IPS-18c (cell line): Measurements from ENCODE around the gene PRR20C.
"Not testable (repeated sequence)": the region's sequence is repeated elsewhere in the genome, so short reads cannot be mapped to it uniquely, and the experiment has no call there.

Experiments
- H3K4me3 ChIP-seq: 2 replicates; pipeline ENCODE4 v1.7.0; 2013; ENCODE audit warnings: low read depth, mild to moderate bottlenecking, low read length, moderate library complexity; ENCODE audit not compliant: insufficient read depth
- H3K9me3 ChIP-seq: one replicate; pipeline ENCODE4 v1.6.1; 2013; ENCODE audit warnings: mild to moderate bottlenecking, low read length, moderate library complexity; ENCODE audit not compliant: control insufficient read depth, insufficient read depth

PRR20C gene

GRCh38 chr13:57153761-57154160, at the start of gene PRR20C:
TSS of gene PRR20C (plus strand) at chr13:57154061. CDS start at chr13:57154448, 387 bp downstream.
- H3K4me3 ChIP-seq, H3K9me3 ChIP-seq: not testable (repeated sequence)

DNA sequence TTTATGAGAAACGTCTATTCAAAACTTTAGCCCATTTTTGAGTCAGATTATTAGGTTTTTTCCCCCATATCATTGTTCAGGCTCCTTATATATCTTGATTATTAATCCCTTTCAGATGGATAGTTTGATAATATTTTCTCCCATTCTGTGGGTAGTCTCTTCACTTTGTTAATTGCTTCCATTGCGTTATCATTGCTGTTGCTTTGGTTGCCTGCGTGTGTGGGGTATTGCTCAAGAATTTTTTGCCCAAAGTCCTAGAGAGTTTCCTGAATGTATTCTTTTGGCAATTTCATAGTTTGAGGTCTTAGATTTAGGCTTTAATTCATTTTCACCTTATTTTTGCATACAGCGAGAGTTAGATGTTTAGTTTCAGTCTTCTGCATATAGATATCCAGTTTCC, 38.9 kb upstream of the PRR20C start:
- peaks cover 2% of the 10 kb centered on the region for H3K9me3 ChIP-seq

DNA sequence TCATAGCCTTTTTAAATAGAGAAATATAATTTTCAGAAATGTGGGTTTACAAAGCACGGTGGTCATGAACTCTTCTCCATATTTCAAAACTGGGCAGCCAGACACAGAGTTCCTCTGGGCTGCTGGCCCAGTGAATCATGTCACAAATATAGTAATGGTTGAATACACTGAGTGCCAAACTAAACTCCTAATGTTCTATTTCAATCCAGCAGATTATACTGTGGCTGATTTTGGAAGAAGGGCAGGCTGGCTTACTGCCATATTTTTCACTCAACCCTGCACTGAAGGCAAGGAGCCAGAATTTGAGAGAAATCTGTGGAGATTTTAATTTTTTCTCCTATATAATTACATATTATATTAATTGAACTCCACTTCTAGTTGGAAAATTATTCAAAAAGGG, 30.2 kb upstream of the PRR20C start:
- H3K9me3 ChIP-seq: no peaks in the 10 kb centered on the region
- H3K4me3 ChIP-seq: no peak overlapping the region

More for the DNA sequence above, 38.9 kb upstream of the PRR20C start:
- no peak overlapping the region for H3K4me3 ChIP-seq

DNA sequence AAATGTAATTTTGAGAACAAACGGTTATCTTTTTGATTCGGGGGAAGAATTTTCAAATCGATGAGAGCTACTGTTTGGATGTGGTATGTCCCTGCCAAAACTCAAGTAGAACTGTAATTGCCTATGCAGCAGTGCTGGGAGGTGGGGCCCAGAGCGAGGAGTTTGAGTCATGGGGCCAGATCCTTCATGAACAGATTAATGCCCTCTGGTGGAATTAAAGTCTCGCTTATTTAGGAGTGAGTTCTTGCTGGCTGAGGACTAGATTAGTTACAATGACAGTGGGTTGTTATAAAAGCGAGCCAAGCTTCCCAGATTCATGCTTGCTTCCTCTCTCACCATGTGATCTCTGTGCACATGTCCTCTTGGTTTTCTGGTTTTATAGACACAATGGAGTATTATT, 25.0 kb upstream of the PRR20C start:
- Histone ChIP-seq H3K4me3 (no peak overlapping the region), H3K9me3 (no peaks in the 10 kb centered on the region)

DNA sequence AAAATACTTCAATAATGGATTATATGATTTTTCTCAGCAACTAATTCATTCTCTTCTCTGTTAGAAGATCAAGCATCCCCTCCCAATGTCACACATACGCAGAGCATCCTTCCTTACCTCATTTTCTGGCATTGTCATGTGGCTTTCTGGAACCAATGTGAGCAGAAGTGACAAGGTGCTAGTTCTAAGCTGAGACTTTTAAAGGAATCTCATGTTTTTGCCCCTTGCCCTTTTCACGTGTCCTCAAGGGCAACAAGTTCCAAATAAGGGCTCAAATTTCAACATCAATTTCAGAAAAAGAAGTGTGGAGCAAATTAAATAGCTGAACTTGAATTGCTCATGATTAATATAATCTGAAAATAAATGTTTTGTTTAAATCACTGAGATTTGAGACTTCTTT, 17.8 kb upstream of the PRR20C start:
- no peak overlapping the region for H3K4me3 ChIP-seq
- no peaks in the 10 kb centered on the region for H3K9me3 ChIP-seq

DNA sequence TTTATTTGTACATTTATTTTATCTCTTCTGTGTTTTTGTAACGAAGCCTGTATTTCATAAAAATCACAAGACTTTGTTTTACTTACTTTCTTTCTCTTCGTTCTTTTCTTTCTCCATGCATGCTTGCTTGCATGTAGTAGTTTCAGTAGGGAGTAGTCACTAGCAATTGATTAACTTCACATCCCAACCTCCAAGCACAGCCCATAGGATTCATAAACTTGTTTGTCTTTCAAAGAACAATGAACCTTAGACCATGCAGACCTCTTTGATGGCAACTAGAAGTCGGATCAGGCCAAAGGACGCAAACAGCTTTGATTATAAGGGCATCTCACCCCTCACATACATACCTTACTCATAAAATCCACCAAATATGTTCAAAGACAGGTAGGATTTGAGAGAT, 16.3 kb upstream of the PRR20C start:
- Histone ChIP-seq H3K9me3 (no peaks in the 10 kb centered on the region), H3K4me3 (no peak overlapping the region)

- Histone ChIP-seq H3K4me3 (no peak overlapping the region), H3K9me3 (no peaks in the 10 kb centered on the region)
These were observed 14.9 kb upstream of the PRR20C start for GRCh38 chr13:57138988-57139387.

GRCh38 chr13:57139781-57140180, 14.1 kb upstream of the PRR20C start:
- not testable (repeated sequence) for H3K9me3 ChIP-seq, H3K4me3 ChIP-seq

- not testable (repeated sequence) for H3K4me3 ChIP-seq, H3K9me3 ChIP-seq
These were observed 13.5 kb upstream of the PRR20C start, which contains the start of gene PRR20A for GRCh38 chr13:57140235-57140968. TSS of gene PRR20A (plus strand) at chr13:57140918. CDS start at chr13:57141305, 387 bp downstream.

GRCh38 chr13:57147188-57147587, 6.7 kb upstream of the PRR20C start, which contains the start of gene PRR20B:
TSS of gene PRR20B (plus strand) at chr13:57147488. CDS start at chr13:57147875, 387 bp downstream.
- H3K9me3 ChIP-seq, H3K4me3 ChIP-seq: not testable (repeated sequence)

DNA sequence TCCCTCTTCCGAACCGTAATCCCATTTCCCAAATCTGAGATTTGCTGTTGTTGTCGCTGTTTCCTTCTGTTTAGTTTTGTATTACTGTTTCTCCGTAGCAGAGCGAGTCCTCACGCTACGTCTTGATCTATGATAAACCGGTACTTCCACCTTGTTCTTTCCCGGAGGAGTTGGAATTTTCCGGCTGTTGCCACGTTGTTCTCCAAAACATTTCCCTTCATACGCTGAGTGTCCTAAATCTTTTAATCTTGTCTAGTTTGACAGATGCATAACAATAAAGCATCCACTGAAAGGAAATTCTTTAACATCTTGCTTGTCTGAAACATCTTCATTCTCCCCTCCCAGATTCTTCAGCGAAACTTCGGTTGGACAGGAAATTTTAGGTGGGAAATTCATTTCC, 5.8 kb upstream of the PRR20C start:
- H3K4me3 ChIP-seq, H3K9me3 ChIP-seq: not testable (repeated sequence)

GRCh38 chr13:57160332-57160731, 6.5 kb downstream of the PRR20C start, which contains the start of gene PRR20D:
TSS of gene PRR20D (plus strand) at chr13:57160632. CDS start at chr13:57161019, 387 bp downstream.
- H3K4me3 ChIP-seq, H3K9me3 ChIP-seq: not testable (repeated sequence)

DNA sequence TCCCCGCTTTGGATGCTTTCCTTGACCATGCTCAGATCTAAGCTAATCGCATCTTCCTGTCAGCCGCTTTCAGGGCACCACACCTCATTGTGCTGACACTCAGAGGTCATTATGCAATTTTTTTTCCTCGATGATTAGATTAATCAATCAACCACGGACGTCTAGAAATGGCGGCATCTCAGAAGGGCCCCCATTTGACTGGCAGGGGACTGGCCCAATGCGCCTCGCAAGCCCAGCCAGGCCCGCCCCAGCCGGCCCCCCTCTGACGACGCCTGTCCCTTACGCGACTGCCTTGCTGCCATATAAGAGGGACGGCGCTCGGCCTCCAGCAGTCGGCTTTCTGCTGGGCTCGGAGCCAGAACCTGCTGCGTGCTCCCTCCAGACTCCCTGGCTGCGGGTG, 13.0 kb downstream of the PRR20C start, which contains the start of gene PRR20E:
TSS of gene PRR20E (plus strand) at position 301 of the 400 bp plus-strand sequence. CDS start 387 bp downstream, outside the sequence.
- not testable (repeated sequence) for H3K4me3 ChIP-seq, H3K9me3 ChIP-seq

DNA sequence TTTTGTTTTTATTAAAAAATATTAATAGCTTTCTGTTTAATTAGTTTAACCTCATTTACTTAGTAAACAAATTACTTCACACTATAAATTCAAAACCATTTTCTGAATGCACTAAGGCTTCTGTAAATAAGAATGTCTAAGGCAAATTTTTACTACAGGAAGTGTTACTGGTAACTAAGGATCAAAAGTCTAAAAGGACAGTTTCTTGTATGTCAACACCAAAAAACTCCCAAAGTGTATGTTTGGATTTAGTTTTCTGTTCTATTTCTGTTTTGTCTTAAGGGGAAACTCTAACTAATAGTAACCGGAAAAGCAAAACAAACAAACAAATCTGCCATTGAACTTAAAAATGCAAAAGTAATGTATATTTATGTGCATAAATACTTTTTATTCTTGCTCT, 37.8 kb downstream of the PRR20C start:
- no peaks in the 10 kb centered on the region for H3K9me3 ChIP-seq
- H3K4me3 ChIP-seq: no peak overlapping the region
